Neuronal stem cell (in vitro differentiated cells): ENCODE data around the gene CACNA1C.

Experiments
- DNase-seq: peaks from one replicate; pipeline ENCODE4 v3.0.0-alpha.2; 2013; ENCODE audit warnings: low spot score
- H2AFZ ChIP-seq: one replicate; pipeline ENCODE4 v1.6.1; 2013; ENCODE audit warnings: mild to moderate bottlenecking, low read length, inconsistent platforms
- H2AK5ac ChIP-seq: 2 replicates; pipeline ENCODE4 v1.6.1; 2013; ENCODE audit warnings: low read depth, mild to moderate bottlenecking, inconsistent platforms, low read length, moderate library complexity, mixed read lengths
- H2BK120ac ChIP-seq: 2 replicates; pipeline ENCODE4 v1.6.1; 2013; ENCODE audit warnings: low read depth, mild to moderate bottlenecking, inconsistent platforms, low read length, moderate library complexity, mixed read lengths
- H2BK12ac ChIP-seq: one replicate; pipeline ENCODE4 v1.6.1; 2013; ENCODE audit warnings: low read length, inconsistent platforms
- H2BK15ac ChIP-seq: 2 replicates; pipeline ENCODE4 v1.6.1; 2013; ENCODE audit warnings: mild to moderate bottlenecking, low read length, inconsistent platforms, mixed read lengths
- H2BK5ac ChIP-seq: one replicate; pipeline ENCODE4 v1.6.1; 2013; ENCODE audit warnings: inconsistent platforms, mild to moderate bottlenecking, low read length, moderate library complexity
- H3K14ac ChIP-seq: one replicate; pipeline ENCODE4 v1.6.1; 2013; ENCODE audit warnings: low read length, inconsistent platforms
- H3K18ac ChIP-seq: 2 replicates; pipeline ENCODE4 v1.6.1; 2013; ENCODE audit warnings: low read length, inconsistent platforms
- H3K23ac ChIP-seq: 2 replicates; pipeline ENCODE4 v1.6.1; 2013; ENCODE audit warnings: low read depth, mild to moderate bottlenecking, mixed read lengths, low read length, inconsistent platforms; ENCODE audit not compliant: poor library complexity
- H3K27ac ChIP-seq: replicated peaks from 3 replicates; pipeline ENCODE4 v1.5.1; 2013; ENCODE audit warnings: low read length, inconsistent platforms
- H3K27me3 ChIP-seq, 3 experiments: 2 replicates each; pipeline ENCODE4 v1.6.1; 2013; ENCODE audit warnings: low read length in 3 of 3, mild to moderate bottlenecking in 2 of 3, inconsistent platforms in 1 of 3, low read depth in 1 of 3, mixed read lengths in 1 of 3, moderate library complexity in 1 of 3; ENCODE audit not compliant: control insufficient read depth in 3 of 3, insufficient read depth in 3 of 3
- H3K36me3 ChIP-seq, 2 donors: replicated peaks in 1 of 2; 2 replicates each; pipeline ENCODE4 v1.6.1; 2013; ENCODE audit warnings: low read length in 2 of 2; ENCODE audit not compliant: control insufficient read depth in 2 of 2, insufficient read depth in 2 of 2
- H3K4ac ChIP-seq: 2 replicates; pipeline ENCODE4 v1.6.1; 2013; ENCODE audit warnings: inconsistent platforms, mild to moderate bottlenecking, low read length, moderate library complexity
- H3K4me1 ChIP-seq, 2 donors: 1 replicate in 1 of 2; 2 replicates in 1 of 2; pipeline ENCODE4 v1.6.1; 2013; ENCODE audit warnings: low read length in 2 of 2, low read depth in 1 of 2; ENCODE audit not compliant: control insufficient read depth in 2 of 2, insufficient read depth in 1 of 2
- H3K4me2 ChIP-seq: one replicate; pipeline ENCODE4 v1.6.1; 2013; ENCODE audit warnings: mild to moderate bottlenecking, low read length, inconsistent platforms; ENCODE audit not compliant: insufficient read depth, poor library complexity, severe bottlenecking
- H3K4me3 ChIP-seq, 2 donors: 2 replicates each; pipeline ENCODE4 v1.5.1; 2013; ENCODE audit warnings: low read length in 2 of 2, mild to moderate bottlenecking in 2 of 2, inconsistent platforms in 1 of 2, moderate library complexity in 1 of 2
- H3K79me1 ChIP-seq: one replicate; pipeline ENCODE4 v1.6.1; 2013; ENCODE audit warnings: low read depth, mild to moderate bottlenecking, inconsistent platforms, low read length, moderate library complexity
- H3K9ac ChIP-seq: one replicate; pipeline ENCODE4 v1.6.1; 2013; ENCODE audit warnings: mild to moderate bottlenecking, low read depth, low read length, inconsistent platforms; ENCODE audit not compliant: poor library complexity
- H3K9me3 ChIP-seq, 2 donors: replicated peaks in 1 of 2; 2 replicates each; pipeline versions ENCODE3 to v1.6.1; 2013; ENCODE audit warnings: low read length in 2 of 2, mild to moderate bottlenecking in 2 of 2, inconsistent platforms in 1 of 2, low read depth in 1 of 2, mixed read lengths in 1 of 2, moderate library complexity in 1 of 2; ENCODE audit not compliant: control insufficient read depth in 2 of 2, insufficient read depth in 1 of 2
- H4K8ac ChIP-seq: one replicate; pipeline ENCODE4 v1.6.1; 2013; ENCODE audit warnings: low read depth, mild to moderate bottlenecking, inconsistent platforms, low read length, moderate library complexity
- H4K91ac ChIP-seq: one replicate; pipeline ENCODE4 v1.6.1; 2013; ENCODE audit warnings: low read length, low read depth, mild to moderate bottlenecking, inconsistent platforms; ENCODE audit not compliant: poor library complexity
- WGBS, 2 donors: extraction: QIAGEN DNeasy Blood & Tissue Kit; methylation state at CpG; one replicate each; pipeline ENCODE4 v1.1.7; 2013; ENCODE audit warnings: missing lambda C conversion rate in 2 of 2, mixed read lengths in 1 of 2; ENCODE audit not compliant: insufficient read length in 2 of 2, insufficient replicate concordance in 1 of 2; ENCODE audit errors: extremely low coverage in 2 of 2; 5-methylcytosine and 5-hydroxymethylcytosine counted together

CACNA1C gene

GRCh38 chr12:2208837-2209635, 156.2 kb downstream of the CACNA1C start:
- no peaks in the 10 kb centered on the region for H3K36me3 ChIP-seq
- H3K14ac ChIP-seq: no peak overlapping the region
- H2BK120ac ChIP-seq: peak overlapping the region; percentile 52
- no peak overlapping the region for H3K27ac ChIP-seq
- no peak overlapping the region for H2BK5ac ChIP-seq
- no peak overlapping the region for H3K9ac ChIP-seq
- H3K23ac ChIP-seq: no peak overlapping the region
- WGBS, 2 donors: no CpG with 5 or more reads among the region's 18 CpGs
- H3K4ac ChIP-seq: no peak overlapping the region
- H3K4me1 ChIP-seq: peaks cover 4 to 13% of the 10 kb centered on the region in 2 donors
- no peaks in the 10 kb centered on the region for H3K79me1 ChIP-seq
- no peak overlapping the region for H2AFZ ChIP-seq
- H3K18ac ChIP-seq: peak overlapping the region; percentile 45
- H3K4me2 ChIP-seq: no peak overlapping the region
- no peak for DNase-seq
- no peak overlapping the region for H2AK5ac ChIP-seq
- no peak overlapping the region for H2BK15ac ChIP-seq
- no peak overlapping the region for H4K8ac ChIP-seq
- no peak overlapping the region for H4K91ac ChIP-seq
- H2BK12ac ChIP-seq: no peak overlapping the region
- H3K27me3 ChIP-seq: peaks cover 0 to 3% (median 0%) of the 10 kb centered on the region in 3 experiments
- H3K9me3 ChIP-seq: no peaks in the 10 kb centered on the region
- no peak overlapping the region for H3K4me3 ChIP-seq

GRCh38 chr12:2211119-2211518, 158.3 kb downstream of the CACNA1C start:
- Histone ChIP-seq H2BK15ac (no peak overlapping the region), H3K9ac (no peak overlapping the region), H2BK5ac (no peak overlapping the region), H3K18ac (no peak overlapping the region), H2AK5ac (no peak overlapping the region), H3K4me1 (peaks cover 4 to 11% of the 10 kb centered on the region in 2 donors), H3K27me3 (peaks cover 0 to 3% (median 0%) of the 10 kb centered on the region in 3 experiments), H2BK120ac (no peak overlapping the region), H3K23ac (no peak overlapping the region), H3K36me3 (no peaks in the 10 kb centered on the region), H3K4me2 (no peak overlapping the region), H4K8ac (no peak overlapping the region), H3K14ac (no peak overlapping the region), H3K79me1 (no peaks in the 10 kb centered on the region), H3K4me3 (no peak overlapping the region), H2AFZ (no peak overlapping the region), H4K91ac (no peak overlapping the region), H3K4ac (no peak overlapping the region), H3K27ac (no peak overlapping the region), H3K9me3 (no peaks in the 10 kb centered on the region), H2BK12ac (no peak overlapping the region)
- no peak for DNase-seq
- WGBS, 2 donors: no CpG with 5 or more reads among the region's 3 CpGs

- H2BK12ac ChIP-seq: no peak overlapping the region
- H3K36me3 ChIP-seq: no peaks in the 10 kb centered on the region
- no peak overlapping the region for H3K14ac ChIP-seq
- no peak overlapping the region for H3K9ac ChIP-seq
- H2BK5ac ChIP-seq: no peak overlapping the region
- H3K4me1 ChIP-seq: peaks cover 4 to 11% of the 10 kb centered on the region in 2 donors
- H3K4ac ChIP-seq: no peak overlapping the region
- no peak overlapping the region for H2AFZ ChIP-seq
- no peak overlapping the region for H4K8ac ChIP-seq
- no peak overlapping the region for H2BK15ac ChIP-seq
- H3K4me2 ChIP-seq: no peak overlapping the region
- no peaks in the 10 kb centered on the region for H3K79me1 ChIP-seq
- H3K27me3 ChIP-seq: peaks cover 0 to 3% (median 0%) of the 10 kb centered on the region in 3 experiments
- H2BK120ac ChIP-seq: no peak overlapping the region
- no peak overlapping the region for H3K4me3 ChIP-seq
- DNase-seq: no peak
- no peak overlapping the region for H3K23ac ChIP-seq
- no peaks in the 10 kb centered on the region for H3K9me3 ChIP-seq
- no CpG with 5 or more reads among the region's 1 CpG for WGBS, 2 donors
- H3K18ac ChIP-seq: no peak overlapping the region
- no peak overlapping the region for H3K27ac ChIP-seq
- H2AK5ac ChIP-seq: no peak overlapping the region
- no peak overlapping the region for H4K91ac ChIP-seq
These were observed 159.8 kb downstream of the CACNA1C start for GRCh38 chr12:2212537-2212936.

- Histone ChIP-seq H3K4me1 (peaks cover 4 to 11% of the 10 kb centered on the region in 2 donors), H3K4ac (no peak overlapping the region), H3K23ac (no peak overlapping the region), H3K27ac (peak overlapping the region; percentile 9), H3K27me3 (peaks cover 0 to 3% (median 0%) of the 10 kb centered on the region in 3 experiments), H3K79me1 (no peaks in the 10 kb centered on the region), H3K9me3 (no peaks in the 10 kb centered on the region), H4K91ac (no peak overlapping the region), H4K8ac (no peak overlapping the region), H3K4me2 (no peak overlapping the region), H2AFZ (peak overlapping the region; percentile 56), H3K4me3 (no peak overlapping the region), H3K9ac (no peak overlapping the region), H2BK5ac (peak overlapping the region; percentile 14), H2BK120ac (no peak overlapping the region), H3K14ac (peak overlapping the region; percentile 42), H3K18ac (peak overlapping the region; percentile 85), H3K36me3 (no peaks in the 10 kb centered on the region), H2BK15ac (no peak overlapping the region), H2AK5ac (no peak overlapping the region), H2BK12ac (no peak overlapping the region)
- no CpG with 5 or more reads among the region's 21 CpGs for WGBS, 2 donors
- peak; percentile 20 for DNase-seq
These were observed 160.4 kb downstream of the CACNA1C start for GRCh38 chr12:2212971-2213869.
